HepG2 (cell line): Measurements from ENCODE around the gene CDKN3. TPM values are rescaled to one million over a fixed set of nuclear protein-coding genes. Genes with fewer than 3 reads are reported as not detected.

Experiments used
- DR1 ChIP-seq: sonication (generic); formaldehyde crosslinking; IDR thresholded peaks from 2 replicates; pipeline ENCODE4 v1.8.0; 2021; ENCODE audit warnings: mild to moderate bottlenecking, missing genetic modification reagents, inconsistent platforms
- IKZF4 ChIP-seq: sonication (generic); formaldehyde crosslinking; IDR thresholded peaks from 2 replicates; pipeline ENCODE4 v1.5.1; 2020; ENCODE audit warnings: borderline replicate concordance, mild to moderate bottlenecking, low read depth, missing genetic modification reagents; ENCODE audit errors: not compliant biosample characterization
- MIER3 ChIP-seq: IDR thresholded peaks from 2 replicates; pipeline ENCODE4 v1.6.1; 2016; ENCODE audit warnings: missing compliant biosample characterization, borderline replicate concordance
- MYNN ChIP-seq: sonication (generic); formaldehyde crosslinking; IDR thresholded peaks from 2 replicates; pipeline ENCODE4 v1.4.0; 2020; ENCODE audit warnings: mild to moderate bottlenecking, low read depth, missing genetic modification reagents
- ZNF10 ChIP-seq: sonication (generic); formaldehyde crosslinking; IDR thresholded peaks from 2 replicates; pipeline ENCODE4 v1.4.0; 2020; ENCODE audit warnings: mild to moderate bottlenecking, low read depth, missing genetic modification reagents, borderline replicate concordance
- ZSCAN31 ChIP-seq: sonication (generic); formaldehyde crosslinking; IDR thresholded peaks from 2 replicates; pipeline ENCODE4 v1.5.0; 2020; ENCODE audit warnings: low read depth, mild to moderate bottlenecking, missing genetic modification reagents
- polyA plus RNA-seq, 8 experiments: library from polyadenylated mRNA; depleted of rRNA in 3 of 8; stranded (reverse) in 7 of 8; unstranded in 1 of 8; fragments of >200 nt; fragmentation: Illumina TruSeq in 4 of 8; extraction: Trizol in 4 of 8; gene quantifications; 2 replicates each; pipeline versions ENCODE4 v1.2.1 to v1.2.3, GENCODE V29; 2011 to 2016; ENCODE audit warnings: low read depth in 4 of 8, missing spikeins in 1 of 8, mixed read lengths in 1 of 8; ENCODE audit not compliant: insufficient read depth in 1 of 8
- total RNA-seq, 5 experiments: library from RNA; depleted of rRNA; stranded (reverse); fragments of >200 nt; fragmentation: Illumina TruSeq; extraction: Trizol; gene quantifications; 2 replicates each; pipeline ENCODE4 v1.2.3, GENCODE V29; 2016; ENCODE audit warnings: low read depth in 1 of 5
- TF ChIP-seq, protein P1 (sequence below): IDR thresholded peaks from 2 replicates; pipeline ENCODE4 v1.6.1; 2016; ENCODE audit warnings: low read depth
- TF ChIP-seq, protein P2 (sequence below): sonication (generic); formaldehyde crosslinking; IDR thresholded peaks from 2 replicates; pipeline ENCODE4 v1.4.0; 2020; ENCODE audit warnings: missing genetic modification reagents
- TF ChIP-seq, protein P3 (sequence below): sonication (generic); formaldehyde crosslinking; IDR thresholded peaks from 2 replicates; pipeline ENCODE4 v1.4.0; 2020; ENCODE audit warnings: missing genetic modification reagents
- TF ChIP-seq, protein P4 (sequence below): sonication (generic); formaldehyde crosslinking; IDR thresholded peaks from 2 replicates; pipeline ENCODE4 v1.4.0; 2020; ENCODE audit warnings: missing genetic modification reagents
- TF ChIP-seq, protein P5 (sequence below): sonication (generic); formaldehyde crosslinking; IDR thresholded peaks from 2 replicates; pipeline ENCODE4 v1.4.0; 2020; ENCODE audit warnings: missing genetic modification reagents, borderline replicate concordance

Gene CDKN3
- total and polyA plus RNA-seq, 2 of the 13 experiments (the other 11 are each of a cell fraction or from before 2014, with no cell fraction given), result 63.0 to 88.9 TPM

DNA sequence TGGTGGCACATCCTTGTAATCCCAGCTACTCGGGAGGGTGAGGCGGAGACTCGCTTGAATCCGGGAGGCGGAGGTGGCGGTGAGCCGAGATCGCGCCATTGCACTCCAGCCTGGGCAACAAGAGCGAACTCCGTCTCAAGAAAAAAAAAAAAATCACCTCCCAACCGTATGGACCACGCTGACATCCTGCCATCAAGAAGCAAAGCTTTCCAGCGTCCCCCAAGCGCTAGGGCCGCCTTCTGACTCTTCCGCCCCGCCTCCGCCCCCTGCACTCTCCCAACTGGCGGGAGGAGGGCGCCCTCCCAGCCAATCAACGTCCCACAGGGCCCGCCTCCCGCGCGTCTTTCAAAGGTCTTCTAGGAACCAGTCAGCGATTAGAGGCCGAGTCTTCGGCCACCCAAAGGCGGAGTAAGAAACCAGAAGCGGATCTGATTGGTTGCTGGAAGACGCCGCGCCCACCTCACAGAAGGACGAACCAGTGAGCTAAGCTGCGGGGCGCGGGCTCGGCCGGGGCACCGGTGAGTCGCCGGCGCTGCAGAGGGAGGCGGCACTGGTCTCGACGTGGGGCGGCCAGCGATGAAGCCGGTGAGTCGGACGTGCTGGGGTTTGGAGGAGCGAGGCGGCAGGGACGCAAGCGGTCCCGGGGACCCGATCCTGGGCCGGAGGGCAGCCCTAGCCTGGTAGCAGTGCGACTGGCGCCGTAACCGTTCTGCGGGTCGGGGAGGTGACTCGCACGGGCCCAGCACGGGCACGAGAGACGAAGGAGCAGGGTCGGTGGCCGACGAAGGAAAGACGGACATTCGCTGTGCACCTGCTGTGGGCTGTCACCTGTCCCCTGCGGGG lies at the start of gene CDKN3 (continued):
- TF ChIP-seq IKZF4 (CRISPR knock-in tag) (peak; percentile 49), DR1 (CRISPR knock-in tag) (peak; percentile 72; the same call in 1 of the 2 replicates), ZSCAN31 (CRISPR knock-in tag) (0 out of 2 replicates have a peak, but pooled peaks have one; percentile 17), MYNN (CRISPR knock-in tag) (no peak), MIER3 (CRISPR knock-in tag) (no peak; the same call in 1 of the 2 replicates), ZNF10 (CRISPR knock-in tag) (no peak)
- TF ChIP-seq, protein P1, sequence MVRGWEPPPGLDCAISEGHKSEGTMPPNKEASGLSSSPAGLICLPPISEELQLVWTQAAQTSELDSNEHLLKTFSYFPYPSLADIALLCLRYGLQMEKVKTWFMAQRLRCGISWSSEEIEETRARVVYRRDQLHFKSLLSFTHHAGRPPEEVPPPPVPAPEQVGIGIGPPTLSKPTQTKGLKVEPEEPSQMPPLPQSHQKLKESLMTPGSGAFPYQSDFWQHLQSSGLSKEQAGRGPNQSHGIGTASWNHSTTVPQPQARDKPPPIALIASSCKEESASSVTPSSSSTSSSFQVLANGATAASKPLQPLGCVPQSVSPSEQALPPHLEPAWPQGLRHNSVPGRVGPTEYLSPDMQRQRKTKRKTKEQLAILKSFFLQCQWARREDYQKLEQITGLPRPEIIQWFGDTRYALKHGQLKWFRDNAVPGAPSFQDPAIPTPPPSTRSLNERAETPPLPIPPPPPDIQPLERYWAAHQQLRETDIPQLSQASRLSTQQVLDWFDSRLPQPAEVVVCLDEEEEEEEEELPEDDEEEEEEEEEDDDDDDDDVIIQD, result peak; percentile 89
- TF ChIP-seq, protein P2, sequence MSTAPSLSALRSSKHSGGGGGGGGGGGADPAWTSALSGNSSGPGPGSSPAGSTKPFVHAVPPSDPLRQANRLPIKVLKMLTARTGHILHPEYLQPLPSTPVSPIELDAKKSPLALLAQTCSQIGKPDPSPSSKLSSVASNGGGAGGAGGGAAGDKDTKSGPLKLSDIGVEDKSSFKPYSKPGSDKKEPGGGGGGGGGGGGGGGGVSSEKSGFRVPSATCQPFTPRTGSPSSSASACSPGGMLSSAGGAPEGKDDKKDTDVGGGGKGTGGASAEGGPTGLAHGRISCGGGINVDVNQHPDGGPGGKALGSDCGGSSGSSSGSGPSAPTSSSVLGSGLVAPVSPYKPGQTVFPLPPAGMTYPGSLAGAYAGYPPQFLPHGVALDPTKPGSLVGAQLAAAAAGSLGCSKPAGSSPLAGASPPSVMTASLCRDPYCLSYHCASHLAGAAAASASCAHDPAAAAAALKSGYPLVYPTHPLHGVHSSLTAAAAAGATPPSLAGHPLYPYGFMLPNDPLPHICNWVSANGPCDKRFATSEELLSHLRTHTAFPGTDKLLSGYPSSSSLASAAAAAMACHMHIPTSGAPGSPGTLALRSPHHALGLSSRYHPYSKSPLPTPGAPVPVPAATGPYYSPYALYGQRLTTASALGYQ (CRISPR knock-in tag), result 0 out of 2 replicates have a peak, but pooled peaks have one; percentile 45
- TF ChIP-seq, protein P3, sequence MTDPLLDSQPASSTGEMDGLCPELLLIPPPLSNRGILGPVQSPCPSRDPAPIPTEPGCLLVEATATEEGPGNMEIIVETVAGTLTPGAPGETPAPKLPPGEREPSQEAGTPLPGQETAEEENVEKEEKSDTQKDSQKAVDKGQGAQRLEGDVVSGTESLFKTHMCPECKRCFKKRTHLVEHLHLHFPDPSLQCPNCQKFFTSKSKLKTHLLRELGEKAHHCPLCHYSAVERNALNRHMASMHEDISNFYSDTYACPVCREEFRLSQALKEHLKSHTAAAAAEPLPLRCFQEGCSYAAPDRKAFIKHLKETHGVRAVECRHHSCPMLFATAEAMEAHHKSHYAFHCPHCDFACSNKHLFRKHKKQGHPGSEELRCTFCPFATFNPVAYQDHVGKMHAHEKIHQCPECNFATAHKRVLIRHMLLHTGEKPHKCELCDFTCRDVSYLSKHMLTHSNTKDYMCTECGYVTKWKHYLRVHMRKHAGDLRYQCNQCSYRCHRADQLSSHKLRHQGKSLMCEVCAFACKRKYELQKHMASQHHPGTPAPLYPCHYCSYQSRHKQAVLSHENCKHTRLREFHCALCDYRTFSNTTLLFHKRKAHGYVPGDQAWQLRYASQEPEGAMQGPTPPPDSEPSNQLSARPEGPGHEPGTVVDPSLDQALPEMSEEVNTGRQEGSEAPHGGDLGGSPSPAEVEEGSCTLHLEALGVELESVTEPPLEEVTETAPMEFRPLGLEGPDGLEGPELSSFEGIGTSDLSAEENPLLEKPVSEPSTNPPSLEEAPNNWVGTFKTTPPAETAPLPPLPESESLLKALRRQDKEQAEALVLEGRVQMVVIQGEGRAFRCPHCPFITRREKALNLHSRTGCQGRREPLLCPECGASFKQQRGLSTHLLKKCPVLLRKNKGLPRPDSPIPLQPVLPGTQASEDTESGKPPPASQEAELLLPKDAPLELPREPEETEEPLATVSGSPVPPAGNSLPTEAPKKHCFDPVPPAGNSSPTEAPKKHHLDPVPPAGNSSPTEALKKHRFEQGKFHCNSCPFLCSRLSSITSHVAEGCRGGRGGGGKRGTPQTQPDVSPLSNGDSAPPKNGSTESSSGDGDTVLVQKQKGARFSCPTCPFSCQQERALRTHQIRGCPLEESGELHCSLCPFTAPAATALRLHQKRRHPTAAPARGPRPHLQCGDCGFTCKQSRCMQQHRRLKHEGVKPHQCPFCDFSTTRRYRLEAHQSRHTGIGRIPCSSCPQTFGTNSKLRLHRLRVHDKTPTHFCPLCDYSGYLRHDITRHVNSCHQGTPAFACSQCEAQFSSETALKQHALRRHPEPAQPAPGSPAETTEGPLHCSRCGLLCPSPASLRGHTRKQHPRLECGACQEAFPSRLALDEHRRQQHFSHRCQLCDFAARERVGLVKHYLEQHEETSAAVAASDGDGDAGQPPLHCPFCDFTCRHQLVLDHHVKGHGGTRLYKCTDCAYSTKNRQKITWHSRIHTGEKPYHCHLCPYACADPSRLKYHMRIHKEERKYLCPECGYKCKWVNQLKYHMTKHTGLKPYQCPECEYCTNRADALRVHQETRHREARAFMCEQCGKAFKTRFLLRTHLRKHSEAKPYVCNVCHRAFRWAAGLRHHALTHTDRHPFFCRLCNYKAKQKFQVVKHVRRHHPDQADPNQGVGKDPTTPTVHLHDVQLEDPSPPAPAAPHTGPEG (CRISPR knock-in tag), result no peak
- TF ChIP-seq, protein P4, sequence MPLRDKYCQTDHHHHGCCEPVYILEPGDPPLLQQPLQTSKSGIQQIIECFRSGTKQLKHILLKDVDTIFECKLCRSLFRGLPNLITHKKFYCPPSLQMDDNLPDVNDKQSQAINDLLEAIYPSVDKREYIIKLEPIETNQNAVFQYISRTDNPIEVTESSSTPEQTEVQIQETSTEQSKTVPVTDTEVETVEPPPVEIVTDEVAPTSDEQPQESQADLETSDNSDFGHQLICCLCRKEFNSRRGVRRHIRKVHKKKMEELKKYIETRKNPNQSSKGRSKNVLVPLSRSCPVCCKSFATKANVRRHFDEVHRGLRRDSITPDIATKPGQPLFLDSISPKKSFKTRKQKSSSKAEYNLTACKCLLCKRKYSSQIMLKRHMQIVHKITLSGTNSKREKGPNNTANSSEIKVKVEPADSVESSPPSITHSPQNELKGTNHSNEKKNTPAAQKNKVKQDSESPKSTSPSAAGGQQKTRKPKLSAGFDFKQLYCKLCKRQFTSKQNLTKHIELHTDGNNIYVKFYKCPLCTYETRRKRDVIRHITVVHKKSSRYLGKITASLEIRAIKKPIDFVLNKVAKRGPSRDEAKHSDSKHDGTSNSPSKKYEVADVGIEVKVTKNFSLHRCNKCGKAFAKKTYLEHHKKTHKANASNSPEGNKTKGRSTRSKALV, result no peak; the same call in 1 of the 2 replicates
- TF ChIP-seq, protein P5, sequence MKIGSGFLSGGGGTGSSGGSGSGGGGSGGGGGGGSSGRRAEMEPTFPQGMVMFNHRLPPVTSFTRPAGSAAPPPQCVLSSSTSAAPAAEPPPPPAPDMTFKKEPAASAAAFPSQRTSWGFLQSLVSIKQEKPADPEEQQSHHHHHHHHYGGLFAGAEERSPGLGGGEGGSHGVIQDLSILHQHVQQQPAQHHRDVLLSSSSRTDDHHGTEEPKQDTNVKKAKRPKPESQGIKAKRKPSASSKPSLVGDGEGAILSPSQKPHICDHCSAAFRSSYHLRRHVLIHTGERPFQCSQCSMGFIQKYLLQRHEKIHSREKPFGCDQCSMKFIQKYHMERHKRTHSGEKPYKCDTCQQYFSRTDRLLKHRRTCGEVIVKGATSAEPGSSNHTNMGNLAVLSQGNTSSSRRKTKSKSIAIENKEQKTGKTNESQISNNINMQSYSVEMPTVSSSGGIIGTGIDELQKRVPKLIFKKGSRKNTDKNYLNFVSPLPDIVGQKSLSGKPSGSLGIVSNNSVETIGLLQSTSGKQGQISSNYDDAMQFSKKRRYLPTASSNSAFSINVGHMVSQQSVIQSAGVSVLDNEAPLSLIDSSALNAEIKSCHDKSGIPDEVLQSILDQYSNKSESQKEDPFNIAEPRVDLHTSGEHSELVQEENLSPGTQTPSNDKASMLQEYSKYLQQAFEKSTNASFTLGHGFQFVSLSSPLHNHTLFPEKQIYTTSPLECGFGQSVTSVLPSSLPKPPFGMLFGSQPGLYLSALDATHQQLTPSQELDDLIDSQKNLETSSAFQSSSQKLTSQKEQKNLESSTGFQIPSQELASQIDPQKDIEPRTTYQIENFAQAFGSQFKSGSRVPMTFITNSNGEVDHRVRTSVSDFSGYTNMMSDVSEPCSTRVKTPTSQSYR, result no peak
